Measurements from ENCODE around the gene CLTCL1. TPM values are rescaled to one million over a fixed set of nuclear protein-coding genes. Genes with fewer than 3 reads are reported as not detected.
"Not testable (repeated sequence)": the region's sequence is repeated elsewhere in the genome, so short reads cannot be mapped to it uniquely, and the experiment has no call there.

The CLTCL1 gene
- total RNA-seq, 1 donor from 2014 or later, result 28.2 TPM

DNA sequence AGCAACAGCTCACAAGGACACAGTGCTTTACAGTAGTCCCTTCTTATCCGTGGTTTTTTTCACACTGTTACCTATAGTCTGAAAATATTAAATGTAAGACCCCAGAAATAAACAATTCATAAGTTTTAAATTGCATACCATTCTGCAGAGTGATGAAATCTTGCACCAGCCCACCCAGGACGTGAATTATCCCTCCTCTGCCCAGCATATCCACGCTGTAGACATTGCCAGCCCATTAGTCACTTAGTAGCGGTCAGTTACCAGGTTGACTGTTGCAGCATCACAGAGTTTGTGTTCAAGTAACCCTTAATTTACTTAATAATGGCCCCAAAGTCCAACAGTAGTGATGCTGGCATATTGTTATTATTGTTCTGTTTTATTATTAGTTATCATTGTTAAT is 3.6 kb downstream of the CLTCL1 start:
- peak; percentile 82 for DNase-seq (ENCODE audit: low read depth)

GRCh38 chr22:19287076-19287707 is 4.3 kb downstream of the CLTCL1 start:
- Histone ChIP-seq H3K4me3 (ENCODE audit: low read depth, low read length) (no peak overlapping the region), H3K27me3 (ENCODE audit: control insufficient read depth, insufficient read depth, low read length) (no peaks in the 10 kb centered on the region), H3K36me3 (ENCODE audit: control insufficient read depth, insufficient read depth, low read length) (no peaks in the 10 kb centered on the region)
- TF ChIP-seq, protein P1, sequence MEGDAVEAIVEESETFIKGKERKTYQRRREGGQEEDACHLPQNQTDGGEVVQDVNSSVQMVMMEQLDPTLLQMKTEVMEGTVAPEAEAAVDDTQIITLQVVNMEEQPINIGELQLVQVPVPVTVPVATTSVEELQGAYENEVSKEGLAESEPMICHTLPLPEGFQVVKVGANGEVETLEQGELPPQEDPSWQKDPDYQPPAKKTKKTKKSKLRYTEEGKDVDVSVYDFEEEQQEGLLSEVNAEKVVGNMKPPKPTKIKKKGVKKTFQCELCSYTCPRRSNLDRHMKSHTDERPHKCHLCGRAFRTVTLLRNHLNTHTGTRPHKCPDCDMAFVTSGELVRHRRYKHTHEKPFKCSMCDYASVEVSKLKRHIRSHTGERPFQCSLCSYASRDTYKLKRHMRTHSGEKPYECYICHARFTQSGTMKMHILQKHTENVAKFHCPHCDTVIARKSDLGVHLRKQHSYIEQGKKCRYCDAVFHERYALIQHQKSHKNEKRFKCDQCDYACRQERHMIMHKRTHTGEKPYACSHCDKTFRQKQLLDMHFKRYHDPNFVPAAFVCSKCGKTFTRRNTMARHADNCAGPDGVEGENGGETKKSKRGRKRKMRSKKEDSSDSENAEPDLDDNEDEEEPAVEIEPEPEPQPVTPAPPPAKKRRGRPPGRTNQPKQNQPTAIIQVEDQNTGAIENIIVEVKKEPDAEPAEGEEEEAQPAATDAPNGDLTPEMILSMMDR (IDR thresholded peaks at IDR 0.05; ENCODE audit: insufficient read depth, low read length, poor library complexity, severe bottlenecking), result no peak
- DNase-seq (ENCODE audit: low read depth), result peak; percentile 42

More for the DNA sequence above, 3.6 kb downstream of the CLTCL1 start:
- Histone ChIP-seq H3K36me3 (ENCODE audit: control insufficient read depth, insufficient read depth, low read length) (no peaks in the 10 kb centered on the region), H3K4me3 (ENCODE audit: low read depth, low read length) (no peak overlapping the region), H3K27me3 (ENCODE audit: control insufficient read depth, insufficient read depth, low read length) (no peaks in the 10 kb centered on the region)
- TF ChIP-seq, protein P1 (IDR thresholded peaks at IDR 0.05; ENCODE audit: insufficient read depth, low read length, poor library complexity, severe bottlenecking), result no peak

- H3K4me3 ChIP-seq (ENCODE audit: low read depth, low read length), result no peak overlapping the region
- H3K27me3 ChIP-seq (ENCODE audit: control insufficient read depth, insufficient read depth, low read length), result no peaks in the 10 kb centered on the region
- no peak for DNase-seq (ENCODE audit: low read depth)
- TF ChIP-seq, protein P1 (IDR thresholded peaks at IDR 0.05; ENCODE audit: insufficient read depth, low read length, poor library complexity, severe bottlenecking), result no peak
- H3K36me3 ChIP-seq (ENCODE audit: control insufficient read depth, insufficient read depth, low read length), result no peaks in the 10 kb centered on the region
Measured at GRCh38 chr22:19285831-19286230, 5.7 kb downstream of the CLTCL1 start.

DNA sequence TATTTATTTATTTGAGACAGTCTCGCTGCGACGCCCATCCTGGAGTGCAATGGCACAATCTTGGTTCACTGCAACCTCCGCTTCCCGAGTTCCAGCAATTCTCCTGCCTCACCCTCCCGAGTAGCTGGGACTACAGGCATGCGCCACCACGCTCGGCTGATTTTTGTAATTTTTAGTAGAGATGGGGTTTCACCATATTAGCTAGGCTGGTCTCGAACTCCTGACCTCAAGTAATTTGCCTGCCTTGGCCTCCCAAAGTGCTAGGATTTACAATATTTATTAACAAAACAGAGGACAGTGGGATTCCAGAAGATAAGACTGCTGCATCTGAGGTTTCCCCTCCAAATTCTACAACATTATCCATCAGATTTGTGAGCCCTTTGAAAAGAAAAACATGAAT is 12.4 kb downstream of the CLTCL1 start:
- not testable (repeated sequence) for H3K36me3 ChIP-seq (ENCODE audit: control insufficient read depth, insufficient read depth, low read length); H3K4me3 ChIP-seq (ENCODE audit: low read depth, low read length); H3K27me3 ChIP-seq (ENCODE audit: control insufficient read depth, insufficient read depth, low read length); DNase-seq (ENCODE audit: low read depth)

DNA sequence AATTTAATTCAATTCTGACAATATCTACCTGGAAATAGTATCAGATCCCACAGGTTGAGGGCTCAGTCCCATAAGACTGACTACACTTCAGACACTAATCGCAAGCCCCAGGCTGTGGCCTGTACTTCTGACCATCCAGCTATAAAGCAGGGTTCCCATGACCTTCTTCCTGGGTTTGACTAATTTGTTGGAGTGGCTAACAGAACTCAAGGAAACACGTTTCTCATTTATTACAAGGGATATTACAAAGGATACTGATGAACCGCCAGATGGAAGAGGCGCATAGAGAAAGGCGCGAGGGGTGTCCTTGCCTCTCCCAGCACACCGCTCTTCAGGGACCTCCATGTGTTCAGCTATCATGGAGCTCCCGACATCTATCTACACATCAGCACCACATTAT is 13.7 kb downstream of the CLTCL1 start:
- Histone ChIP-seq H3K4me3 (ENCODE audit: low read depth, low read length) (no peak overlapping the region), H3K27me3 (ENCODE audit: control insufficient read depth, insufficient read depth, low read length) (no peaks in the 10 kb centered on the region), H3K36me3 (ENCODE audit: control insufficient read depth, insufficient read depth, low read length) (no peaks in the 10 kb centered on the region)
- TF ChIP-seq, protein P1 (IDR thresholded peaks at IDR 0.05; ENCODE audit: insufficient read depth, low read length, poor library complexity, severe bottlenecking), result no peak
- DNase-seq (ENCODE audit: low read depth), result no peak

DNA sequence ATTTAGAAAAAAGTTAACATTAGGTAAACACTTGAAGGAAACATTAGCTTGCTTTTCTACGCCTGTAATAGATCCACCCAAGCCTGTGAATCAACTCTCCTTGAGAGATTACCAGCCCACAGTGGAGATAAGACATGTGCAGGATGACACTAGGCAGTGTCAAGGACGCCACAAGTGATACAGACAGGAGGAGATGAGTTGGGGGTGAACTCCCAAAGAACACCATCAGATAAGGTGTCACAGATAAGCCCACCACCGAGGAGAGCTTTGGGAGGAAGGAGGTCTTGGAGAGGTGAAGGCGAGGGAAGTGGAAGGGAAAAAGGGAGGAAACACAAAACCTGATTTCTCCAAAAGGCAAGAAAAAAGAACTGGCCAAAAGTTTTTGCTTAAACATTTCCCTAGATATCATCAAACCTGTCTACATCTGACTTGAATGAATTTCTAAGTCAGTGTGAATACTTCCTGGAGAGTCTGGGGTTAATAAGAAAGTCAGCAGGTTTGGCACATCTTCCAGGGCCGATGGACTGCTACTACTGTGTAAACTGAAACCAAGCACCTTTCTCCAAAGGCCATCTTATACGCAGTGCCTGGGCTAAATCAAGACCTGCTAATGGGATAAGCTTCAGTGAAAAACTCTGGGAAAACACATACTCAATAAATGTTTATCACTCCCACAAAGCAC is 15.5 kb downstream of the CLTCL1 start:
- H3K27me3 ChIP-seq (ENCODE audit: control insufficient read depth, insufficient read depth, low read length), result no peaks in the 10 kb centered on the region
- TF ChIP-seq, protein P1 (IDR thresholded peaks at IDR 0.05; ENCODE audit: insufficient read depth, low read length, poor library complexity, severe bottlenecking), result no peak
- no peaks in the 10 kb centered on the region for H3K36me3 ChIP-seq (ENCODE audit: control insufficient read depth, insufficient read depth, low read length)
- DNase-seq (ENCODE audit: low read depth), result no peak
- H3K4me3 ChIP-seq (ENCODE audit: low read depth, low read length), result no peak overlapping the region
